SKM-1 treated with dmso at 0.1 percent for 144 hours (cell line): ENCODE results near the gene NPR1.
"Not testable (repeated sequence)": the region's sequence is repeated elsewhere in the genome, so short reads cannot be mapped to it uniquely, and the experiment has no call there.

Experiments
- DNase-seq: peaks from one replicate; lab custom pipeline; 2025; ENCODE audit not compliant: unreplicated experiment; lab: John Stamatoyannopoulos, UW

The NPR1 gene

GRCh38 chr1:153678519-153679336 lies at the start of gene NPR1:
Gene NPR1, plus strand, starts transcription at chr1:153678688. Its CDS starts 421 bp downstream, at chr1:153679109.
- DNase-seq = no peak

DNA sequence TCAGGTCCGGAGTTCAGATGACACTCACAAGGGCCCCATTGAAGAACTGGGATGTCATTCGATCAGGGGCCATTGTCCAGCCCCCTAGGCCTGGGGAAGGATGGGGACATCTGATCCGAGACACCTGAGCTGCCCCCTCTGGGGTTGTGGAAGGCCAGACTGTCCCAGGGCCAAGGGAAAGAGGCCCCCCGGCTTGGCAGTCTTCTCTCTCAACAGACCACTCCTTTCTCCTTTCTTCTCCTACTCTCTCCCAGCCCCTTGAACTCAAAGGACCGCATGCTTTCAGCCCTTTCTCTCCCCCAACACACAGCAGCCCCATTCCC lies 49.2 kb upstream of the NPR1 start:
- DNase-seq = no peak

DNA sequence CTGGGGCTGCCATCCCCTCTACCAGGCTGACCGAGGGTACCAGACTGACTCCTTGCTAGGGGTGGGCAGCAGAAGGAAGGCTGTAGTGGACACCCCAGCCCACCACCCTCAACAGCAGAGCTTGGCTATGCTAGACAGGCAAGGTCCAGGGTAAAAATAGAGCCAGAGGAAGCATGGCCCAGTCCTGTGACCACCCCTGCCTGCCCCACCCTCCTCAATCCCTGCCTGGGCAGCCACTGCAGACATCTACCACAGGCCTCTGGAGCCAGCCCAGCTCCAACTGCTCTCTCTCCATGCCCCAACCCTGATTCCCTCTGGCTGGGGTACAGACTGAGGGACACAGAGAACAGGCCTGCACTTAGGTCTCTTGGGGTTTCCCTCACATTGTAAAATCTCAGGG lies 48.5 kb upstream of the NPR1 start:
- DNase-seq = no peak

DNA sequence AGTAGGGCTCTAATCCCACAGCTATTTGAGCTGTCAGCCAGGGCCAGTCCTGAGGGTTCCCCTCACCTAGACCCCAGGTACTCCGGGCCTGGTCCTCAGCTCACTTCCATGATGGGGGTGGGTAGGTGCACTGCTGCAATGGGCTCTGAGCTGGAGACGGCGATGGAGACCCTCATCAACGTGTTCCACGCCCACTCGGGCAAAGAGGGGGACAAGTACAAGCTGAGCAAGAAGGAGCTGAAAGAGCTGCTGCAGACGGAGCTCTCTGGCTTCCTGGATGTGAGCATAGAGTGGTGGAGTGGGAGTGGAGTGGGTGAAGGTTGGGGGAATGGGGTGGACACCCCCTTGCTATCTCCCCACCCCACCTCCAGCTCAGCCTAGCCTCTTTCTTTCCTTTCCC lies 48.1 kb upstream of the NPR1 start:
- DNase-seq = no peak

DNA sequence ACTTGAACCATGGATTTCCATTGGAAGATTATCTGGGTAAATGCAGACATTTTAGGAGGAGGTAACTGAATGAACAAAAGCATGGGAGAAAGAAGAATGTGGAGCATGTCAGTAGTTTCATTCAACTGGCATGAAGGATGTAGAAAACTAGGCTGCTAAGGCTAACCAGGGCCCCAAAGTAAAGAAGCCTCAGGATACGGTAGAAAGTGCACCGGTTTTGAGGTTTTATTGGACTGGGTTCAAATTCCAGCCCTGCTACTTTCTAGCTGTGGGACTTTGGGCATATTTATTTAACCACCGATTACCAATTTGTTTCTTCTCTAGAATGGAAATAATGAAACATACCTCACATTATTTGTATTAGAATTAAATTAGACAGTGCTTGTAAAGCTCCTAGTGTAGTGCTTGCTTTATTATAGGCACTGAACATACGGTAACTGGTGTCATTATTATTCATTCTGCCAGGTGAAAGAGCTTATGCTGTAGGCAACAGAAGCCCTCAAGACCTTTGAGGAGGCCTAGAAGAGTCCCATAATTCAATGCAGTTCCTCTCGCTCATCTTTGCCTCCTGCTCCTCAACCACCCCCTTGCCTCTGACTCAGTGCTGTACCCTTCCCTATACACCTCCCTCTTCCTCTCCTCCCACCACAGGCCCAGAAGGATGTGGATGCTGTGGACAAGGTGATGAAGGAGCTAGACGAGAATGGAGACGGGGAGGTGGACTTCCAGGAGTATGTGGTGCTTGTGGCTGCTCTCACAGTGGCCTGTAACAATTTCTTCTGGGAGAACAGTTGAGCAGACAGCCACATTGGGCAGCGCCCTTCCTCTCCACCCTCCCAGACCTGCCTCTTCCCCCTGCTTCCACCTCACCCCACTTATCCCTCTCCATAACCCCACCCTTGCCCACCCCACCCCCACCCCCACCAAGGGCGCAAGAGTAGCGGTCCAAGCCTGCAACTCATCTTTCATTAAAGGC lies 47.2 kb upstream of the NPR1 start:
- DNase-seq = no peak

DNA sequence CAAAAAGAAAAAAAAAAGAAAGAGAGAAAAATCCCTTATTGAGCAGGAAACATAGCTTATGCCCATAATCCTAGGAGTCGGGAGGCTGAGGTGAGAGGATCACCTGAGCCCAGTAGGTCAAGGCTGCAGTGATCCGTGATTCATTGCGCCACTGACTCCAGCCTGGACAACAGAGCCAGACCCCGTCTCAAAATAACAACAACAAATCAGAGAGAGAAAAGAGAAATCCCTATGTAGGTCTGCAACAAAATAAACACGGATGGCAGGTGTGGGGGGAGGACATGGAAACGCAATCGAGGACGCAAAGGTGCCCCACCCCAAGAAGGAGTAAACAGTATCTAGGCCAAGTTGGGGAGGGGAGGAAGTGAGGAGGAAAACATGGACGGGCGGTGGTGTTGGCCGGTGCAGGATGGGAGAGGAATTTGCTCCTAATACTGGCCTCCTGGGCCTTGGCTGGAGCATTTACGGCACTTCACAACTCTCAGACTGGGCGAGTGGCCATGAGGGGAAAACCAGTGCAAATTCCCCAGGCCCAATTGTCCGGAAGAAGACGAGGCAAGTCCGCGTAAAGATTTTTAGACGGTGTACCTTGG lies 45.2 kb upstream of the NPR1 start:
- DNase-seq = no peak

DNA sequence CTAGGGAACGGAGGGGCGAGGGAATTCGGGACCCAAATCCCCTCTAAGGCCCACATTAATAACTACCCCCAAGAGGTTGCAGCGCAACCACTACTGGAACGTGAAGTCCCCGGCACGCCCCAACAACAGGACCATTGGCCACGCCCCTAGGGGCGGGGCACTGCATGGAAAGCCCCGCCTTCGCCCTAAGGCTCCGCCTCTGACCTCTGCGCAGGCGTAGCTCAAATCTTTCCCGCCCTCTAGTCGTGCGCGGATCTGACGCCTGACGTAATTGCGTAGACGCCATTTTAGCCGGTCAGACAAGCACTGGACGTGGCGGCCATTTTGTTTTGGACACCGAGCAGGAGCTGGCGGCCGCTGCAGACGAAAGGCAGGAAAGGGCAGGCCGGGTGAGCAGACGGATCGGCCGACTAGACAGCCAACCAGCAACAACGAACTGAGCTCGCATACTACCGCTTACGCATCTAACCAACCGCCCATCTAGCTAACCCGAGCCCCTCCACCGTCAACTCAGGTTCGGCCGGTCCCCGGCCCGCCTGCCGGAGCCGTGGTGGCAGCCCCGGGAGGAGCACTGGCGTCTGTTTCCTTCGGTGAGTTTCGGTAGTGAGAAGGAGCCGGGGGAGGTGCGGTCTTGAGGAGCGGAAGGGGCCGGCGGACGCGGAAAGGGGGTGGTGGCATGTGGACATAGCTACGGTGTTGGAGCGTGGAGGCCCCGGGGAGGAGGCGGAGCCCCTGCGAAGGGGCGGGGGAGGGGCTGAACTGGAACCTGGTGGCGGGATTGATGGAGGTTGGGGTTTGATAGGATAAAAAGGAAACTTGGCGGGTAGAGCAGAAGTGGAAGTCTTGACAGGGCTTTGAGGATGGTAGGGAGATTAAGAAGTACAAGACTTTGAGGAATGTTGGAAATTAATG lies 44.5 kb upstream of the NPR1 start, which contains the start of gene CHTOP:
Gene CHTOP, plus strand, starts transcription at position 313 of the 912 bp plus-strand sequence. CDS start 2,523 bp downstream, outside the sequence.
- peak; percentile 99 for DNase-seq

- DNase-seq = no peak
These were observed 42.6 kb upstream of the NPR1 start for GRCh38 chr1:153635872-153636271.

DNA sequence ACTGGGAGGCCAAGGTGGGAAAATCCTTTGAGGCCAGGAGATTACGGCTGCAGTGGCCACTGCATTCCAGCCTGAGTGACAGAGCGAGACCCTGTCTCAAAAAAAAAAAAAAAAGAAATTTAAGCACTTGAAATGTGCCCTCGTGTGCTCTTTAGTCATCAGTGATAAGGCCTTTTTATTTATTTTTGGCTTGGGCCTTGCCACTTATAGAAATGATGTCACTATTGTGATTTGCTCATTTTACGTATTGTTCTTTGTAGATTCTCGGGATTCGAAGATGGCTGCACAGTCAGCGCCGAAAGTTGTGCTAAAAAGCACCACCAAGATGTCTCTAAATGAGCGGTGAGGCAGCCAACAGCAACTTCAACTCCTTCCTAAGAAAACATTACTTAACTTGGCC lies 42.2 kb upstream of the NPR1 start:
- DNase-seq = no peak

- no peak for DNase-seq
These were observed 40.2 kb upstream of the NPR1 start for GRCh38 chr1:153638261-153638660.

DNA sequence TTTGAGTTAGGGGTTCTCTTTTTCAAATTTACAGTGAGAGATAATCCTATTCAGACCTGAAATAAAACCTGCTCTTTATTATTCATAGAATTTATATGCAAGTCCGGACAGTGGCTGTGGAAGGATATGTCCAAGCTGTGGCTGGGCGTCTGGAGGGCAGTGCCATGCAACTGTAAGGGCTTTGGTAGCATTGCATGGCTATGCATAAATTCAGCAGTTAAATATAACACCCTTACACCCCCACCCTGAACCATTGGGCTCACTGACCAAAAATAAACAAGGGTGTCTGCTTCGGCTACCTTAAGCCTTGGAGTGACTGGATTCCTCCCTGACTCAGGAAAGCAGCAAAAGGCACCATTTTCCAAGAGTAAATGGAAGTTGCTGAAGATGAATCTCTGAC lies 39.2 kb upstream of the NPR1 start:
- no peak for DNase-seq

DNA sequence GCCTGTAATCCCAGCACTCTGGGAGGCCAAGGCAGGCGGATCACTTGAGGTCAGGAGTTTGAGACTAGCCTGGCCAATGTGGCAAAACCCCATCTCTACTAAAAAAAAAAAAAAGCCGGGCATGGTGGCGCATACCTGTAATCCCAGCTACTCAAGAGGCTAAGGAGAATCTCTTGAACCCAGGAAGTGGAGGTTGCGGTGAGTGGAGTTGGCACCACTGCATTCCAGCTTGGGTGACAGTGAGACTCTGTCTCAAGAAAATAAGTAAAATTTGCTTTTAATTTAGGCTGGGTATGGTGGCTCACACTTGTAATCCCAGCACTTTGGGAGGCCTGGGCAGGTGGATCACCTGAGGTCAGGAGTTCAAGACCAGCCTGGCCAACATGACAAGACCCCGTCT lies 38.3 kb upstream of the NPR1 start:
- not testable (repeated sequence) for DNase-seq

DNA sequence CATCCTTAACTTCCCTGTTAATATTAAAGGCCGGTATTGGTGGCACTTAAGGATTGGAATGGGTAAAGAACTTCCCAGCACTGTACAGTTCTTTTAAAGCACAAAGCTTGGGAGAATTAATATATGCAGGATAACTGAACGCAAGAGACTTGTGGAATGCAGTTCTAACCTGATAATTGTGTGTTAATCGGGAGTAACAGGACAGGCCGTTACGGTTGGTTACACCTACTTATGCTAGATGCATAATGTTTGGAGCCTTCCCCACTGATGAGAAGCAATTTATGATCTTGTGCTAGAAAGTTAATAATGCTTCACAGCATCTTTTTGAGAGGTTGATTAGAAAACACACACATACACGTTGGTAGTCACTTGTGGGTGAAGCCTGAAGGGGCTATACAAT lies 37.6 kb upstream of the NPR1 start:
- DNase-seq = no peak

GRCh38 chr1:153642161-153642560 lies 36.3 kb upstream of the NPR1 start:
- DNase-seq = no peak

DNA sequence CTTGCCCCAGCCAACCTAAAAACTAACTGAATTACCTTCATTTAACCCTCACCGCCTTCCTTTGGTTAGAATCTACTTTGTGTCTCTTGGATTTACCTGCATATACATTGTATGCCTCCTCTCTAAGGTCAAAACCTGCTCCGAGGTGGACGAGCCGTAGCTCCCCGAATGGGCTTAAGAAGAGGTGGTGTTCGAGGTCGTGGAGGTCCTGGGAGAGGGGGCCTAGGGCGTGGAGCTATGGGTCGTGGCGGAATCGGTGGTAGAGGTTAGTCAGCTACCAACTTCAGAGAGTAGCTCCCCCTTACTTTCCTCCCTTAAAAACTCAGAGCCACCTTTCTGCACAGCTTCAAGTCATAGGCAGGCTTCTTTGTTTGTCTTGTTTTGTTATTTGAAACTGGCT lies 35.4 kb upstream of the NPR1 start:
- no peak for DNase-seq

DNA sequence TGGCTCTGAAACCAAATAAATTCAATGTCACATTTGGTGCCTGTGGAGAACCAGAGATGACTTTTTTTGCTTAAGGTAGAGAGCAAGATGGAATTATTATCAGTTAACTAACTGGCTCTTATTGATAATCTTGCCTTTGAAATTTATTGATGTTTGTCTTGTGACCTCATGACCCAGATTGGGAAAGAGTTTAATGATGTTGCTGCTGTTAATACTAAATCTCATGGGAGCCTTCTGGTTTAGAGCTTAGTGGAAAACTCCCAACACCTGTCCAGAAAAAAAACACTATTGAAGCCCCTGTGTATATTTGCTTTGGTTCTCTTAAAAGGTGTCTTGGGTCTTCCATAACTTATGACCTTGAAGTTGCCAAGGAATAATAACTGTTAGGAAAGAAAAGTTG lies 34.7 kb upstream of the NPR1 start:
- no peak for DNase-seq

GRCh38 chr1:153646672-153647345 lies 31.7 kb upstream of the NPR1 start:
- peak; percentile 68 for DNase-seq

GRCh38 chr1:153647346-153647714 lies 31.2 kb upstream of the NPR1 start:
- DNase-seq = no peak

- no peak for DNase-seq
These were observed 30.4 kb upstream of the NPR1 start for GRCh38 chr1:153648000-153648643.
